Myocyte (in vitro differentiated cells): ENCODE data around the gene NEDD9. TPM values are rescaled to one million over a fixed set of nuclear protein-coding genes. Genes with fewer than 3 reads are reported as not detected.

Experiments
- DNase-seq: peaks from one replicate; pipeline ENCODE4 v3.0.0-alpha.2; 2012; ENCODE audit warnings: low read depth
- total RNA-seq: library from RNA; depleted of rRNA; stranded (reverse); fragments of >200 nt; gene quantifications from 2 replicates; pipeline ENCODE4 v1.2.3, GENCODE V29; 2014

Gene NEDD9
- total RNA-seq, 1 donor from 2014 or later = 4.5 TPM

- no peak for DNase-seq
Observed at GRCh38 chr6:11260249-11261038, 28.0 kb upstream of the NEDD9 start.

- DNase-seq = no peak
Observed at GRCh38 chr6:11258260-11259237, 26.1 kb upstream of the NEDD9 start.

- DNase-seq = no peak
Observed at GRCh38 chr6:11255610-11256009, 23.1 kb upstream of the NEDD9 start.

GRCh38 chr6:11253594-11253993 lies 21.1 kb upstream of the NEDD9 start:
- DNase-seq = no peak

DNA sequence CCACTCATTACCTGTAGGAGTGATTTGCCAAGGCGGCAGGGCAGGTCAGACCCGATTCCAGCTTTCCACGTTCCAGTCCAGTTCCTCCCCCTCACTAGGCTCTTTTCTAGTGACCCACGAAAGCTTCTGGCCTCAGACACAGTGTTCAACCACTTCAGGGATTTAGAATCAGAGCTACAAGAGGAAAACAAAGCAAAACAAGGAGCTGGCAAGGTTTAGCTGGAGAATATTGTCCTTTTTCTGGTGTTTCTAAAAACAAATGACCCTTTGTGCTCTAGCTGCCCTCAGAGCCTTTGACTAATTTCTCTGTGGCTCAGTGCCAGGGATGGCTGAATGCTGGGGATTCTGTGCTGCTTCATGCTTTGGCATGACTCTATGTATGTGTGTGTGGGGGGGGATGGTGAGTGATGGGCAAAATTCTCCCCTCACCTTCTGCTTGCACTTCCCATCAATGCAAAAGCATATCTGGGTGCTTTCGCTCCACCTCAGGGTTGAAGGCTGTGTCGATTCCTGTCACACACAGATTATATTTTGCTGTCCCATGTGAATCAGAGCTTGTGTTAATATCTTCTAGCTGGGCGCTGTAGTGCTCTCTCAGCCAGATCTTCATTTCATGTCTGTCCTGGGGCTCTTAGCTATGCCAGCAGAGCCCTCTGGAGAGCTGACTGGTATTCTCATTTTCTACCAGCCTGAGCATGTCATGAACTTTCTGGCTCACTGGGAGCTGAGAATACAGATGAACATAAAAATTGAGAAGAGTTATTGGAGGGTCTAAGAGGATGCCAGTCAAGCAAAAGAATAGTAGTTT lies 19.3 kb upstream of the NEDD9 start:
- DNase-seq = peak; percentile 75

DNA sequence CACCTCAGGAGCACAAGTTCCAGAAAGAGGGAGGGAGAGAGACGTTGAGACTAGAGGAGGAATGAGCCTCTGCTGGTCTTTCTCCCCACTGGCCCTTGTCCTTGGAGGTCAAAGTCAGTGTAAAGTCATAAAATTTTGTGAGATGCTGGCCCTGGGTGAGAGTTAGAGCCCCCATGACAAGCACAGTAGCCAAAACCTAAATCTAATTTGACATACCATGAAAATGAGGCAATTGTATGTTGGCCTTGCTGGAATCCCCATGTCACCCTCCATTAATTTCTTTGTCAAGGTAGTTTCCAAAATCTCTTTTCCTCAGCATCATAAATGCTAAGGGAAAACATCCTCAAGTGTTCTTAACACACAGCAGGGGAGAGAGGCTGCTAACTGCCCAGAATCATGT lies 17.6 kb upstream of the NEDD9 start:
- no peak for DNase-seq

DNA sequence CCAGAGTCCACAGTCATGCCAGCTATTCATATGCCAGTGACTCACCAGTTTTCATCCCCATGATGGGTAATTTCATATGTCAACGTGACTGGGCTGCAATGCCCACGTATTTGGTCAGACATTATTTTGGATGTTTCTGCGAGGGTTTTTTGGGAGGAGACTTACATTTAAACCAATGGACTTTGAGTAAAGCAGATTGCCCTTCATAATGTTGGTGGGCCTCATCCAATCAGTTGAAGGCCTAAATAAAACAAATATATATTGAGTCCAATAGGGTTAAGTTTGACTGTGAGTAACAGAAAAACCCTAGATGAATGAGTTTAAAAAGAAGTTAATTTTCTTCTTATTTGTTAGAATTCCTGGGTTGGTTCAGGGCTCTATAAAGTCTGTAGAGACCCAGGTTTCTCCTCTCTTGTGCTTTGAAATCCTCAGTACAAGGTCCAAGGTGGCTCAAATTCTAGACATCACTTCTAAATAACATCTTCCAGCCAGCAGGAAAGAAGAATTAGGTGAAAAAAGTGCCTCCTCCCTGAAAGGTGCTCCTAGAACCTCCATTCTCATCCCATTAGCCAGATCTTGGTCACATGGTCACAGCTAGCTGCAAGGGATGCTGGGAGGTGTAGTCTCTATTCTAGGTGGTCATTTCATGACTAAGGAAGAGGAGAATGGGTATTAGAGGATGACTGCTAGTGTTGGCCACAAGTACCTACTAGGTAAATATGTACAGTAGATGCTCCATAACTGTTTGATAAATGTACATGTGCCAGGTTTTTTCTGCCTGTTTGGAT lies 16.7 kb upstream of the NEDD9 start:
- DNase-seq = no peak

DNA sequence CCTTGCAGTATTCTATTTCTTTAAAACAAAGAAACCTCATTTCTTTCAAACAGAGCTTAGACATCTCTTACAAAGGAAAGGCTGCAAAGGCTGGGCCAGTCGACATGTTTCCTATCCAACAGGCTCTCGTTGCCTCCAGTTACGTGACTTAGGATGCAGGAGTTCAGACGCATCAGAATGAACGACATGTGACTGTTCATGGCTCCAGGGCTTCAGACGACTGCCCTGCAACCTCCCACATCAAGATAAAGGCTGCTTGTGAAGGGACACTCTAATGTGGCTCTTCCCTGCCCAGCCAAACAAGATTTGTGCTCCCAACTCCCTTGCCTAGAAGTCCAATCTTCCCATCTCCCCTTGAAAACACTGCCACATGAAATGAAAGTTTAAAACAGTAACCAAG lies 14.3 kb upstream of the NEDD9 start:
- no peak for DNase-seq

GRCh38 chr6:11245381-11246256 lies 13.2 kb upstream of the NEDD9 start:
- DNase-seq = no peak

- DNase-seq = no peak
Observed at GRCh38 chr6:11244387-11245126, 12.1 kb upstream of the NEDD9 start.

GRCh38 chr6:11243861-11244260 lies 11.4 kb upstream of the NEDD9 start:
- DNase-seq = no peak

DNA sequence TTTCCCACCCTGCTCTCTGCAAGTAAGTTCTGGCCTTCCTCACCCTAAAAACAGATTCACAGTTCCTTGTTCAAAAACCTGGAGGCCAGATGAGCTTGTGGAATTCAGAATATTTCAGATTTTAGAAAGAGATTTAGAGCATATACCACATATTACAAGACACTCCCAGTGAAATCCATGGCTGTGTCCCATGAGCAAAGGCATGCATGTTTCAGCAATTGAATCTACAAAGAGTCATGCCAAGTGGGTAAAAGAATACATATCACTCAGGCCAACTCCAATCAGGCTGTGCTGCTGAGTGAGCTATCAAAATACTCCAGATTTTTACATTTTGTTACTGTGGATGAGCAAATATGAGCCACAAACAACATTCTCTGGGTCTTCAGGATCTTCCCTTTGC lies 10.2 kb upstream of the NEDD9 start:
- no peak for DNase-seq

DNA sequence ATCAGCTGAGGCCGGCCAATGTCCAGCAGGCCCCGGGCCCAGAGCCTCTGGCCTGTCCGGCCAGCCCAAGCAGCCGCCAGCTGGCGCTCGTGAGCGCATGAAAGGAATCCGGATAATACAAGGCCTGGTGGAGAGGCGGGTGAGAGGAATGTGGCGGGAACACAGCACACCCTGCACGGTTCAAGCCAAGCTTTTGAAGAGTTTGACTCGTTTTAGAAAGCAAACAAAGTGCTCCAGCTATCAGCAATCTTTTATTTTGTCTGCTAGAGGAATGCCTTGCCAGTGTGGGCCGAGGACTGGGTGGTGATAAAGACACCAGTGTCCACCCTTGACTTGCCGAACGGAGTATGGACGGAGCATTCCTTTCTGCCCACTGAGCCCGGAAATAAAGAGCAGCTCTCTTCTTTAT lies 9.3 kb upstream of the NEDD9 start:
- no peak for DNase-seq

- no peak for DNase-seq
Observed at GRCh38 chr6:11241154-11241792, 8.8 kb upstream of the NEDD9 start.

- no peak for DNase-seq
Observed at GRCh38 chr6:11237956-11238355, 5.5 kb upstream of the NEDD9 start.

DNA sequence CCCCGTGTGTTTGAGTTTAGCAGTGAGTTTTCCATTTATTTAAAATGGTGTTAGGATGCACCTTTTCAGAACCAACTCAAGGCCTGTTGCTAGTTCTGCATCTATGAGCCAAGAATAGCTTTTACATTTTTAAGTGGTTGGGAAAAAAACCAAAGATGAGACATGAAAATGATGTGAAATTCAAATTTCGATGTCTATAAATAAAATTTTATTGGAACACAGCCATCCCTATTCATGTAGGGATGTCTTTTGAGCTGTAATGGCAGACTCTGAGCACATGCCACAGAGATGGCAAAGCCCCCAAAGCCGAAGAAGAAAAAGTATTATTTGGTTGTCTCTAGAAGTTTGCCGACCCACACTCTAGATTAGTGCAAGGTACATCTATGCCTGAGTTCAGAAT lies 5.0 kb upstream of the NEDD9 start:
- no peak for DNase-seq

DNA sequence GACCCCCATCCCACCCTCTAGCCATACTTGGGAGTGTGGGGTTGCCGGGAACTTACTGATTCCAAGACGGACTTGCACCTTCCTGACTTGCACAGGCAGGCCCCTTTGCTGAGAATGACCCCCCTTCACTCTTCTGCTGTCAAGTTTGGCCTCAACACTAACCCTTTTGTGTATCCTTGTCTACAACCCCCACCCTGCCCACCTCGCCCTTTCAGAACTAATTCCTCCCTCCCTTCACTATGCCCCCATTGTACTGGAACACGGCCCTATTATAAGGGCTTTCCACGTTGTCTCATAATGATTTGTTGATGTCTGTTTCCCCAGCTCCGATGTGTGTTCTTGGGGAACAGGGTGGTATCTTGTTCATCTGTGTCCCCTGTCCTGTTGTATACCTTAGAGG lies 4.4 kb upstream of the NEDD9 start:
- DNase-seq = no peak

DNA sequence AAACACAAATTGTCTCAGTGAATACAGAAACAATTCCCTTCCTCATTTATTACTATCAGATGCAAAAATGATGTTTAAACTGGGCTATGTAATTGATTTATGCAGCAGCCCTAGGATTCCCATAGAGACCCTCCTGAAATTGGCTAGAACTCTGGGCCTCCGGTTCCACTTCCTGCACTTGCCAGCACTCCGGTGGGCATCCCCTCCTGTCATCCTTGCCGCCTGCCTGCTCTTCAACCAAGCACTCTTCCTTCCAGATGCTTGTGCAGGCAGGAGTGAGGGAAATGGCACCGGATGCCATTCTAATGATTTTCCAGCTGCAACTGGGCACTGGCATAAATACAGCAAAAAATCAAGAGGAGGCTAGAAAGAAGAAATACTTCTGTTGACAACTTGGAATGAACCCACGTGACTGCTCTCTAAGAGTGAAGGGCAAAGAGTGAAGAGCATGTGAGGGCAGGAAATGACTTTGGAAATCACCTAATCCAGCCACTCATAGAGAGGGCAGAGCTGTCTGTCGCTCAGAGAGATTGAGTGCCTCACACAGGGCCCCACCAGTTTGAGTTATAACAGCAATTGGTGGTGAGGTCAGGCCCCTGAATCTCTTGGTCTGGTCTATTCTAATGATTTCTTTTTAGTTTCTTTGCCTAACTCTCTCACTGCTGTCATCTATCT lies 3.7 kb upstream of the NEDD9 start:
- DNase-seq = no peak
